Activated naive CD4-positive, alpha-beta T cell treated with Interleukin-2 at 50 U/mL for 16 hours (primary cell): Measurements from ENCODE around the gene NCAPH2.
A peak's percentile ranks its signal among the peaks of the same experiment; 100 is the strongest.
"Not testable (repeated sequence)": the region's sequence is repeated elsewhere in the genome, so short reads cannot be mapped to it uniquely, and the experiment has no call there.

Experiments
- DNase-seq: peaks from one replicate; pipeline ENCODE4 v3.0.0-alpha.2; 2020

NCAPH2 gene

GRCh38 chr22:50531546-50531961, 23.5 kb downstream of the NCAPH2 start:
- DNase-seq = peak; percentile 80

- no peak for DNase-seq
These were observed 24.1 kb downstream of the NCAPH2 start for GRCh38 chr22:50531962-50532674.

- no peak for DNase-seq
These were observed 25.1 kb downstream of the NCAPH2 start for GRCh38 chr22:50532824-50533796.

- DNase-seq = not testable (repeated sequence)
These were observed 26.1 kb downstream of the NCAPH2 start for GRCh38 chr22:50533856-50534711.

GRCh38 chr22:50535113-50535512, 27.1 kb downstream of the NCAPH2 start:
- no peak for DNase-seq

GRCh38 chr22:50536226-50536625, 28.2 kb downstream of the NCAPH2 start:
- no peak for DNase-seq

- DNase-seq = no peak
These were observed 29.7 kb downstream of the NCAPH2 start for GRCh38 chr22:50537765-50538164.

GRCh38 chr22:50540381-50540780, 32.4 kb downstream of the NCAPH2 start:
- DNase-seq = no peak

GRCh38 chr22:50541667-50542026, 33.6 kb downstream of the NCAPH2 start:
- DNase-seq = not testable (repeated sequence)

- DNase-seq = peak; percentile 35
These were observed 34.4 kb downstream of the NCAPH2 start for GRCh38 chr22:50542416-50542927.

- DNase-seq = peak; percentile 86
These were observed 36.2 kb downstream of the NCAPH2 start for GRCh38 chr22:50544078-50544745.

- DNase-seq = no peak
These were observed 36.8 kb downstream of the NCAPH2 start for GRCh38 chr22:50544746-50545253.

GRCh38 chr22:50545522-50546325, 37.7 kb downstream of the NCAPH2 start, which contains the start of gene KLHDC7B:
KLHDC7B (plus strand) TSS chr22:50545899; CDS start chr22:50546244, 345 bp downstream.
- peak; percentile 47 for DNase-seq

GRCh38 chr22:50546326-50547262, 38.6 kb downstream of the NCAPH2 start:
- no peak for DNase-seq

GRCh38 chr22:50547263-50547985, 39.4 kb downstream of the NCAPH2 start:
- DNase-seq = no peak

GRCh38 chr22:50548040-50548920, 40.3 kb downstream of the NCAPH2 start:
- DNase-seq = peak; percentile 66

- DNase-seq = no peak
These were observed 41.1 kb downstream of the NCAPH2 start for GRCh38 chr22:50548921-50549790.
